Measurements from ENCODE around the gene PALD1. TPM values are rescaled to one million over a fixed set of nuclear protein-coding genes. Genes with fewer than 3 reads are reported as not detected.

PALD1 gene
- polyA plus RNA-seq, 1 of the 3 experiments (the other 2 are of a cell fraction), result 0.16 TPM

DNA sequence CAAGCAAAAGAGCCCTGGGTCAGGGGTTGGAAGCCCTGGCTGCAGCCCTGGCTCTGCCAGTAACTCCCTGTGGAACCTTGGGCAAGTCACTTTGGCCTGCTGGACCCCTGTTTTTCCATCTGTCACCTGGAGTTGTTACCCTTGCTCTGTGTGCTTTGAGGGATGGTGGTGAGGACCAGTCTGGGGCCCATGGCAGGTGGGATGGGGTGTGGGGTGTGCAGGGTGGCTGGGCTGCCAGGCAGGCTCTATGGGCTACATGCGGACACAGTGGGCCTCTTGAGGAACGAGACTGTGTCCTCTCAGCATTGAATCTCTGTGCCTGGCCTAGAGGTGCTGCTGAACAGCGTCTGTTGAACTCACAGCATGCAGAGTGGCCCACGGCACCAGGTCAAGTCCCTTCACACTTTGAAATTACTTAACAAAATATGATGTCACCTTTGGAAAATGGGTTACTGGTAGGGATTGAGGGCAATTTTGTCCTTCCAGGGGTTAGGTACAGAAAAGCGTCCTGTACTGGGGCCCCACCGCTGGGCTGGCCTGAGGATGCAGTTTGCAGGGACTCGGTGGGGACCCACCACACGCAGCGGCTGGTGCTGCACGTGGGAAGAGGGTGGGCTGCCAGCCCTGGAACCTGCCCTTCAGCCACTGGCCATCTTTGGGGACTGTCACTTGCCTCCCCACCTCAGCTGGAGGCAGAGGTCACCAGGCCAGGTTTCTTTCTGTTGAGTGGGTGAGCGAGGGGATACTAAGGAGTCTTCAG is 78.7 kb downstream of the PALD1 start:
- H3K4me1 ChIP-seq (ENCODE audit: control insufficient read depth in 1 of 2, insufficient read depth in 2 of 2, low read depth in 1 of 2, low read length in 1 of 2), result peaks cover under 1 to 39% of the 10 kb centered on the region in 2 experiments; a peak in 2 of 4 replicates
- CTCF ChIA-PET, result no interaction called here
- WGBS (ENCODE audit: low lambda C conversion rate), result 73% methylated on average over 6 of the region's 11 CpGs

More for the DNA sequence above, 78.7 kb downstream of the PALD1 start:
- Histone ChIP-seq H3K9me3 (no peaks in the 10 kb centered on the region), H3K36me3 (replicated peaks in 1 of 2; ENCODE audit: control insufficient read depth in 1 of 2, insufficient read depth in 2 of 2, low read length in 1 of 2) (no peaks in the 10 kb centered on the region), H3K27ac (ENCODE audit: low read depth in 2 of 2, low read length in 1 of 2) (no peak overlapping the region), H3K9me2 (no peaks in the 10 kb centered on the region), H4K20me1 (ENCODE audit: insufficient read depth) (no peaks in the 10 kb centered on the region), H3K9ac (no peak overlapping the region), H3K79me2 (ENCODE audit: insufficient read depth) (no peaks in the 10 kb centered on the region), H3K4me2 (no peak overlapping the region), H3K4me3 (ENCODE audit: low read depth in 2 of 2, low read length in 1 of 2) (no peak overlapping the region), H3F3A (replicated peaks; ENCODE audit: insufficient read depth) (no peaks in the 10 kb centered on the region), H2AFZ (ENCODE audit: low read depth) (no peak overlapping the region), H3K27me3 (ENCODE audit: insufficient read depth) (no peaks in the 10 kb centered on the region)
- no peak for TF ChIP-seq TAF1 (IDR thresholded peaks at IDR 0.05; ENCODE audit: borderline replicate concordance, low read depth, low read length)
- TF ChIP-seq, protein P1, sequence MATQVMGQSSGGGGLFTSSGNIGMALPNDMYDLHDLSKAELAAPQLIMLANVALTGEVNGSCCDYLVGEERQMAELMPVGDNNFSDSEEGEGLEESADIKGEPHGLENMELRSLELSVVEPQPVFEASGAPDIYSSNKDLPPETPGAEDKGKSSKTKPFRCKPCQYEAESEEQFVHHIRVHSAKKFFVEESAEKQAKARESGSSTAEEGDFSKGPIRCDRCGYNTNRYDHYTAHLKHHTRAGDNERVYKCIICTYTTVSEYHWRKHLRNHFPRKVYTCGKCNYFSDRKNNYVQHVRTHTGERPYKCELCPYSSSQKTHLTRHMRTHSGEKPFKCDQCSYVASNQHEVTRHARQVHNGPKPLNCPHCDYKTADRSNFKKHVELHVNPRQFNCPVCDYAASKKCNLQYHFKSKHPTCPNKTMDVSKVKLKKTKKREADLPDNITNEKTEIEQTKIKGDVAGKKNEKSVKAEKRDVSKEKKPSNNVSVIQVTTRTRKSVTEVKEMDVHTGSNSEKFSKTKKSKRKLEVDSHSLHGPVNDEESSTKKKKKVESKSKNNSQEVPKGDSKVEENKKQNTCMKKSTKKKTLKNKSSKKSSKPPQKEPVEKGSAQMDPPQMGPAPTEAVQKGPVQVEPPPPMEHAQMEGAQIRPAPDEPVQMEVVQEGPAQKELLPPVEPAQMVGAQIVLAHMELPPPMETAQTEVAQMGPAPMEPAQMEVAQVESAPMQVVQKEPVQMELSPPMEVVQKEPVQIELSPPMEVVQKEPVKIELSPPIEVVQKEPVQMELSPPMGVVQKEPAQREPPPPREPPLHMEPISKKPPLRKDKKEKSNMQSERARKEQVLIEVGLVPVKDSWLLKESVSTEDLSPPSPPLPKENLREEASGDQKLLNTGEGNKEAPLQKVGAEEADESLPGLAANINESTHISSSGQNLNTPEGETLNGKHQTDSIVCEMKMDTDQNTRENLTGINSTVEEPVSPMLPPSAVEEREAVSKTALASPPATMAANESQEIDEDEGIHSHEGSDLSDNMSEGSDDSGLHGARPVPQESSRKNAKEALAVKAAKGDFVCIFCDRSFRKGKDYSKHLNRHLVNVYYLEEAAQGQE (IDR thresholded peaks at IDR 0.05; ENCODE audit: low read depth, low read length), result no peak
- TF ChIP-seq, protein P2, sequence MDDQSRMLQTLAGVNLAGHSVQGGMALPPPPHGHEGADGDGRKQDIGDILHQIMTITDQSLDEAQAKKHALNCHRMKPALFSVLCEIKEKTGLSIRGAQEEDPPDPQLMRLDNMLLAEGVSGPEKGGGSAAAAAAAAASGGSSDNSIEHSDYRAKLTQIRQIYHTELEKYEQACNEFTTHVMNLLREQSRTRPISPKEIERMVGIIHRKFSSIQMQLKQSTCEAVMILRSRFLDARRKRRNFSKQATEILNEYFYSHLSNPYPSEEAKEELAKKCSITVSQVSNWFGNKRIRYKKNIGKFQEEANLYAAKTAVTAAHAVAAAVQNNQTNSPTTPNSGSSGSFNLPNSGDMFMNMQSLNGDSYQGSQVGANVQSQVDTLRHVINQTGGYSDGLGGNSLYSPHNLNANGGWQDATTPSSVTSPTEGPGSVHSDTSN (IDR thresholded peaks at IDR 0.05), result no peak
- TF ChIP-seq, protein P3, sequence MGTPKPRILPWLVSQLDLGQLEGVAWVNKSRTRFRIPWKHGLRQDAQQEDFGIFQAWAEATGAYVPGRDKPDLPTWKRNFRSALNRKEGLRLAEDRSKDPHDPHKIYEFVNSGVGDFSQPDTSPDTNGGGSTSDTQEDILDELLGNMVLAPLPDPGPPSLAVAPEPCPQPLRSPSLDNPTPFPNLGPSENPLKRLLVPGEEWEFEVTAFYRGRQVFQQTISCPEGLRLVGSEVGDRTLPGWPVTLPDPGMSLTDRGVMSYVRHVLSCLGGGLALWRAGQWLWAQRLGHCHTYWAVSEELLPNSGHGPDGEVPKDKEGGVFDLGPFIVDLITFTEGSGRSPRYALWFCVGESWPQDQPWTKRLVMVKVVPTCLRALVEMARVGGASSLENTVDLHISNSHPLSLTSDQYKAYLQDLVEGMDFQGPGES (IDR thresholded peaks at IDR 0.05; ENCODE audit: low read depth, low read length), result no peak
- TF ChIP-seq SMC3 (IDR thresholded peaks at IDR 0.05; ENCODE audit: low read depth, low read length), result no peak
- no peak for TF ChIP-seq RXRA (IDR thresholded peaks at IDR 0.05; ENCODE audit: borderline replicate concordance, low read depth)
- no peak for TF ChIP-seq SIN3A (IDR thresholded peaks at IDR 0.05; ENCODE audit: borderline replicate concordance, low read depth, low read length)
- TF ChIP-seq, protein P4, sequence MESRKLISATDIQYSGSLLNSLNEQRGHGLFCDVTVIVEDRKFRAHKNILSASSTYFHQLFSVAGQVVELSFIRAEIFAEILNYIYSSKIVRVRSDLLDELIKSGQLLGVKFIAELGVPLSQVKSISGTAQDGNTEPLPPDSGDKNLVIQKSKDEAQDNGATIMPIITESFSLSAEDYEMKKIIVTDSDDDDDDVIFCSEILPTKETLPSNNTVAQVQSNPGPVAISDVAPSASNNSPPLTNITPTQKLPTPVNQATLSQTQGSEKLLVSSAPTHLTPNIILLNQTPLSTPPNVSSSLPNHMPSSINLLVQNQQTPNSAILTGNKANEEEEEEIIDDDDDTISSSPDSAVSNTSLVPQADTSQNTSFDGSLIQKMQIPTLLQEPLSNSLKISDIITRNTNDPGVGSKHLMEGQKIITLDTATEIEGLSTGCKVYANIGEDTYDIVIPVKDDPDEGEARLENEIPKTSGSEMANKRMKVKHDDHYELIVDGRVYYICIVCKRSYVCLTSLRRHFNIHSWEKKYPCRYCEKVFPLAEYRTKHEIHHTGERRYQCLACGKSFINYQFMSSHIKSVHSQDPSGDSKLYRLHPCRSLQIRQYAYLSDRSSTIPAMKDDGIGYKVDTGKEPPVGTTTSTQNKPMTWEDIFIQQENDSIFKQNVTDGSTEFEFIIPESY (IDR thresholded peaks at IDR 0.05; ENCODE audit: borderline replicate concordance, low read depth), result no peak
- TF ChIP-seq RCOR1 (IDR thresholded peaks at IDR 0.05; ENCODE audit: low read length), result no peak
- TF ChIP-seq EP300 (IDR thresholded peaks at IDR 0.05; ENCODE audit: borderline replicate concordance in 1 of 2, low read depth in 1 of 2, low read length in 1 of 2), result no peak
- no peak for TF ChIP-seq RFX5 (IDR thresholded peaks at IDR 0.05; ENCODE audit: low read length)
- TF ChIP-seq RAD21 (IDR thresholded peaks at IDR 0.05; ENCODE audit: low read length), result no peak
- TF ChIP-seq CHD2 (IDR thresholded peaks at IDR 0.05; ENCODE audit: low read length, partially characterized antibody), result no peak
- TF ChIP-seq FOXJ3 (CRISPR knock-in tag; IDR thresholded peaks at IDR 0.05), result no peak
- TF ChIP-seq EZH2phosphoT487 (IDR thresholded peaks at IDR 0.05; ENCODE audit: borderline replicate concordance, low read depth), result no peak
- no peak for TF ChIP-seq GATA2 (CRISPR knock-in tag; IDR thresholded peaks at IDR 0.05)
- TF ChIP-seq POLR2AphosphoS5 (IDR thresholded peaks at IDR 0.05; ENCODE audit: low read depth, low read length), result no peak
- no peak for TF ChIP-seq MXI1 (IDR thresholded peaks at IDR 0.05; ENCODE audit: low read depth, low read length)
- no peak for TF ChIP-seq ELF1 (IDR thresholded peaks at IDR 0.05)
- POLR2A ChIA-PET, result no interaction called here
- DNase-seq, result no peak

All from SK-N-SH (cell line).